Activated naive CD8-positive, alpha-beta T cell treated with anti-CD3 and anti-CD28 coated beads, Interleukin-2, amount 50 U/mL, for 16 hours (primary cell): ENCODE measurements around the gene LRP5.

Experiments
- DNase-seq: peaks from one replicate; pipeline ENCODE4 v3.0.0-alpha.2; 2020; ENCODE audit warnings: low read depth, low spot score

The LRP5 gene

GRCh38 chr11:68345776-68346461, 33.5 kb downstream of the LRP5 start:
- DNase-seq: no peak

GRCh38 chr11:68346462-68346790, 34.0 kb downstream of the LRP5 start:
- DNase-seq: no peak

- DNase-seq: no peak
Observed at GRCh38 chr11:68347345-68347744, 35.0 kb downstream of the LRP5 start.

GRCh38 chr11:68347841-68348240, 35.5 kb downstream of the LRP5 start:
- no peak for DNase-seq

- no peak for DNase-seq
Observed at GRCh38 chr11:68349461-68350249, 37.3 kb downstream of the LRP5 start.

GRCh38 chr11:68350759-68351449, 38.5 kb downstream of the LRP5 start:
- no peak for DNase-seq

- no peak for DNase-seq
Observed at GRCh38 chr11:68351450-68352275, 39.3 kb downstream of the LRP5 start.

GRCh38 chr11:68352591-68352990, 40.2 kb downstream of the LRP5 start:
- DNase-seq: no peak

- no peak for DNase-seq
Observed at GRCh38 chr11:68353118-68353517, 40.7 kb downstream of the LRP5 start.

- DNase-seq: no peak
Observed at GRCh38 chr11:68353669-68354068, 41.3 kb downstream of the LRP5 start.

- no peak for DNase-seq
Observed at GRCh38 chr11:68354148-68354872, 41.9 kb downstream of the LRP5 start.

GRCh38 chr11:68355471-68355870, 43.1 kb downstream of the LRP5 start:
- no peak for DNase-seq

- DNase-seq: no peak
Observed at GRCh38 chr11:68357568-68357967, 45.2 kb downstream of the LRP5 start.

GRCh38 chr11:68358416-68358815, 46.0 kb downstream of the LRP5 start:
- DNase-seq: no peak

- no peak for DNase-seq
Observed at GRCh38 chr11:68361702-68362101, 49.3 kb downstream of the LRP5 start.

GRCh38 chr11:68362801-68363379, 50.5 kb downstream of the LRP5 start:
- DNase-seq: no peak

GRCh38 chr11:68363776-68364175, 51.4 kb downstream of the LRP5 start:
- no peak for DNase-seq

GRCh38 chr11:68364581-68364980, 52.2 kb downstream of the LRP5 start:
- no peak for DNase-seq

GRCh38 chr11:68365943-68366435, 53.6 kb downstream of the LRP5 start:
- DNase-seq: no peak

GRCh38 chr11:68367252-68367651, 54.9 kb downstream of the LRP5 start:
- no peak for DNase-seq

- DNase-seq: no peak
Observed at GRCh38 chr11:68369756-68370155, 57.4 kb downstream of the LRP5 start.
